ENCODE results near the gene SSPN. TPM values are rescaled to one million over a fixed set of nuclear protein-coding genes. Genes with fewer than 3 reads are reported as not detected.
A peak's percentile ranks its signal among the peaks of the same experiment; 100 is the strongest.

The SSPN gene
- total RNA-seq, 2 experiments from 2014 or later = not detected

DNA sequence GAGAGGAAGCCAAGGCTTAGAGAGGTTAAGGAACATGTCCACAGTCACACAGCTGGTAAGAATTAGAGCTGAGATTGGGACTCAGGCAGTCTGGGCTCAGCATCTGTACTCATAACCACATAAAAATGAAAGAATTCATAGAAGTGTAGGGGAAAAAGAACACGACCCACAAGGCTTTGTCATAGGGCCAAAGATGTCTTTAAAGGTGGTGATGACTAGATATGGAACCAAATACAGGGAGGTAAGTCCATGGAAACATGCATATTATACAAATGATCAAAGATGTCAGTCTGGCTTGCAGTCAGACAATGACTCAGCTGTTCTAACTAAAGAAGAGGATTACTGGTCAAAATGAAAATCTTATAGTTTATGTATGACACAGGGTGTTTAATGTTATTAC, 7.2 kb upstream of the SSPN start:
- Mint-ChIP-seq H3K4me1 (peaks cover 7% of the 10 kb centered on the region), H3K36me3 (ENCODE audit: low read depth) (no peaks in the 10 kb centered on the region), H3K9me3 (ENCODE audit: low read depth) (no peaks in the 10 kb centered on the region), H3K4me3 (no peak overlapping the region), H3K27ac (no peak overlapping the region), H3K27me3 (peaks cover 22% of the 10 kb centered on the region)
- ATAC-seq = peak; percentile 92
- no peak for DNase-seq
- ChIA-PET POLR2A (no interaction called here), CTCF (interaction anchor here (0.6 kb wide), 1 partner anchor 88 kb away, joined by 3 read pairs; no protein-coding TSS in a partner anchor)
- intact Hi-C loops (cut with DNase I, micrococcal nuclease) = no loop called here

DNA sequence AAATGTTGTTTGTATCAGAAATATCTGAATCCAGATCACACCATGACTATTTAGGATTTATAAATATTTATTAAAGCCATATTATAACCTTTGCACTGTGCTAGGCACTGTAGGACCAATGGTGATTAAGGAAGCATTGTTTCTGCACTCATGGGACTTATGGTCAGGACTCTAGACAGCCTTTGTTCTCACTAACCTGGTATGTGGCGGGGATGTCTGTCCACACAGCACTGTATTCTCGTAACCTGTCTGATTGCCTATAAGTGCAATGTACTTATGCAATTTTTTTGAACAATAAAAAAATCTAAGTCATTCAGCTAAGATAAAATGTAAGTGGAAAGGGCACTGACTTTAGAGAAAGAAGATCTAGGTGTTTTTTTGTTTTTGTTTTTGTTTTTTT, 6.7 kb upstream of the SSPN start:
- POLR2A ChIA-PET = no interaction called here
- H3K27me3 Mint-ChIP-seq = peaks cover 24% of the 10 kb centered on the region

DNA sequence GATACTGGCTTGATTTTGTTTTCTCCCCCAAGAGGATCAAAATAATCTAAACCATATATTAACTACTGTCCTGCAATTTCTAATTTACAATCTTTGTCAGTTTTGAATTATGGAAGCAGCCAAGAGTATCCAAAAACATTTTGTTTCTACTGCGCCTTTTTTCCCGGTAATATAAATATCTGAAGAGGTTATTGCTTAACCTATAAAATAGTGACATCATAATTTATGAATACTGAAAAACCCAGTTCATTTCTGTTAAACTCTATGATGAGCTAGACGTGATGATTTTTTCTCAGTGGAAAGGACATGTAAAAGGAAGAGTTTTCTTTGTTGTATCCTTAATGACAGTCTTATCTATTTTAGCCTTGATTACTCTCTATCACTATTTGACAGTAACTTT, 3.2 kb upstream of the SSPN start:
- ChIA-PET CTCF (no interaction called here), POLR2A (no interaction called here)
- no peaks in the 10 kb centered on the region for H3K9me3 Mint-ChIP-seq (ENCODE audit: low read depth)
- H3K4me3 Mint-ChIP-seq = no peak overlapping the region
- ATAC-seq (no peak), DNase-seq (no peak)
- peaks cover 13% of the 10 kb centered on the region for H3K4me1 Mint-ChIP-seq
- intact Hi-C loops (cut with DNase I, micrococcal nuclease) = no loop called here
- no peak overlapping the region for H3K27ac Mint-ChIP-seq
- H3K27me3 Mint-ChIP-seq = peaks cover 44% of the 10 kb centered on the region
- H3K36me3 Mint-ChIP-seq (ENCODE audit: low read depth) = no peaks in the 10 kb centered on the region

More for the DNA sequence above, 6.7 kb upstream of the SSPN start:
- H3K27ac Mint-ChIP-seq = no peak overlapping the region
- H3K4me3 Mint-ChIP-seq = no peak overlapping the region
- ATAC-seq (no peak), DNase-seq (no peak)
- CTCF ChIA-PET = interaction anchor here (0.6 kb wide), 1 partner anchor 89 kb away, joined by 3 read pairs; no protein-coding TSS in a partner anchor
- H3K4me1 Mint-ChIP-seq = peaks cover 7% of the 10 kb centered on the region
- H3K36me3 Mint-ChIP-seq (ENCODE audit: low read depth) = no peaks in the 10 kb centered on the region
- intact Hi-C loops (cut with DNase I, micrococcal nuclease) = no loop called here
- H3K9me3 Mint-ChIP-seq (ENCODE audit: low read depth) = no peaks in the 10 kb centered on the region

DNA sequence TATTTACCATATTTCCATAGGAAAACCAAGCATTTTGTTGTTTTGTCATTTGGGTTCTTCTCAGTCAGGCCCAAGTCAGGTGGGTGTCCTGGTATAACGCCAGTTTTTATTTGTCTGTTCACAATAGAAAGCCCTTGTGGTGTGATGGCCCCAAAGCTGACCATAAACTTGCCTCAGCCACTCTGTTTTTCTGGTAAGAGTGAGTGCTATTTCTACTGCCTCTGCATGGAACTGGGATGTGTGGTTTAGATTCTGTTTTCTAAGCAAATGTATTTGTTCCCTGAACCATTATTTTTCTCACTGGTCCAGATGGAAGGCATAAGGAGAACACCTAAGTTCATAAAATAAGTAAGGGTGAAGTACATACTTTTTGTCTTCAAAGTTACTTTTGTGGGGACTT, 1.8 kb upstream of the SSPN start:
- no peak for ATAC-seq
- Mint-ChIP-seq H3K4me3 (no peak overlapping the region), H3K27me3 (peaks cover 48% of the 10 kb centered on the region), H3K36me3 (ENCODE audit: low read depth) (no peaks in the 10 kb centered on the region), H3K4me1 (peaks cover 6% of the 10 kb centered on the region), H3K27ac (no peak overlapping the region), H3K9me3 (ENCODE audit: low read depth) (no peaks in the 10 kb centered on the region)
- CTCF ChIA-PET = no interaction called here
- no peak for DNase-seq
- POLR2A ChIA-PET = no interaction called here
- intact Hi-C loops (cut with DNase I, micrococcal nuclease) = no loop called here

DNA sequence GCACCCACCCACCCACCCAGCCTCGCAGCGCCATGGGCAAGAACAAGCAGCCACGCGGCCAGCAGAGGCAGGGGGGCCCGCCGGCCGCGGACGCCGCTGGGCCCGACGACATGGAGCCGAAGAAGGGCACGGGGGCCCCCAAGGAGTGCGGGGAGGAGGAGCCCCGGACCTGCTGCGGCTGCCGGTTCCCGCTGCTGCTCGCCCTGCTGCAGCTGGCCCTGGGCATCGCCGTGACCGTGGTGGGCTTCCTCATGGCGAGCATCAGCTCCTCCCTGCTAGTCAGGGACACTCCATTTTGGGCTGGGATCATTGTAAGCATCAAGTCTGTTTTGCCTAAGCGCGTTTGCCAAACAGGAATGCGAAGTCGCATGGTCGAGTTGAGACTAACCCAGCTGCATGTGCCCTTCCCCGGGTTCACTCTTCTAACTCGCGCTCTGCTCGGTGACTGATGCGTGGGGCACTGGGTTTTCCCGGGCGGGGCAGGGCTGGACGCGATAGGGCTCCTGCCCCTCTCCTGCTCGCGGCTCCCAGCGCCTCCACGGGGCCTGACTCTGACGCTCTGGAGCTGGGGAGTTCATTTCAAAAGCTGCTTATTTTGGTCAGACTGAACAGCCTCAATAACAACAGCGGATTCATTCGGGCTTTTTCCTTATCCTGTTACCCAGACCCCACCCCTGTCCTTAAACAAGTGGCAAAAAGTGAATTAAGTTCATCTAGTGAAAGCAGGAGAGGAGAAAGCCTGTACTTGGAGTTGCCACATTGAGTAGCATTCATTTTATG, 458 bp downstream of the SSPN start:
- Mint-ChIP-seq H3K27me3 (peaks cover 42% of the 10 kb centered on the region), H3K4me1 (peaks cover 6% of the 10 kb centered on the region), H3K36me3 (ENCODE audit: low read depth) (no peaks in the 10 kb centered on the region), H3K27ac (no peak overlapping the region), H3K4me3 (peak overlapping the region; percentile 63), H3K9me3 (ENCODE audit: low read depth) (no peaks in the 10 kb centered on the region)
- intact Hi-C loops (cut with DNase I, micrococcal nuclease) = loop anchor here in 1 of 2 experiments (1.0 kb wide), 1 partner anchor 71 kb away; the partner anchor contains the start of gene BHLHE41
- CTCF ChIA-PET = no interaction called here
- POLR2A ChIA-PET = no interaction called here
- ATAC-seq (no peak), DNase-seq (peak; percentile 20)

DNA sequence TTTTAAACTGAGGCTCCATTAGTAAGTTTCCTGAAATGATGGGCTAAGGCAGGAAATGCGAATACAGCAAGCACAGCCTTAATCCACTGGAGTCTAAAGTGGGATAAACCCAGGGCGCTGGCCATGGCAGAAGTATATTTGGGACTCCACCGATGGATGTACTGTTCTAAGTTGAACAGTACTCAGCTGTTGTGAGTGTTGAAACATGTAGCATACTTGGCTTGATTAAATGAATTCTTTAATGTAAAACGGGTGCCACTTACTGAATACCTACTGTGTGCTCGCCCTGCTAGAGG, 996 bp downstream of the SSPN start:
- Mint-ChIP-seq H3K27me3 (peaks cover 40% of the 10 kb centered on the region), H3K9me3 (ENCODE audit: low read depth) (no peaks in the 10 kb centered on the region), H3K4me1 (peaks cover 6% of the 10 kb centered on the region), H3K27ac (no peak overlapping the region), H3K4me3 (peak overlapping the region; percentile 63), H3K36me3 (ENCODE audit: low read depth) (no peaks in the 10 kb centered on the region)
- ChIA-PET POLR2A (no interaction called here), CTCF (no interaction called here)
- no peak for DNase-seq
- intact Hi-C loops (cut with DNase I, micrococcal nuclease) = no loop called here
- ATAC-seq = no peak

DNA sequence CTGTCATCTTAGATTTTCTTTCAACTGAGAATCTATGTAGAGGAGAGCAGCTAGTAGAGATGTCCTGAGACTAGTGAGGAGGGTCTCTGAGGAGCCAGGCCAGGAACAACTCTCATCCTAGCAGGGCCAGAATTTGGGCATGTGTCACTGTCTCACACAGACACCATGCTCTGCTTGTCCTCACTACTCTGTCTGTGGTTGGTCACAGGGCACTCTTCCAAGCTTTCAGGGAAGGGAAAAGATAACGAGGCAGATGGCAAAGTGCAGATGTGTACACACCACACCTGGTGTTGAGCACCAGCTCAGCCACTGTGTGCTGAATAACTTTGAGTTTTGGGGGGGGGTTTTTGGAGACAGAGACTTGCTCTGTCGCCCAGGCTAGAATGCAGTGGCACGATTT, 2.5 kb downstream of the SSPN start:
- no peak for DNase-seq
- Mint-ChIP-seq H3K27me3 (peaks cover 40% of the 10 kb centered on the region), H3K36me3 (ENCODE audit: low read depth) (no peaks in the 10 kb centered on the region), H3K27ac (no peak overlapping the region), H3K4me3 (no peak overlapping the region), H3K9me3 (ENCODE audit: low read depth) (no peaks in the 10 kb centered on the region), H3K4me1 (peaks cover 6% of the 10 kb centered on the region)
- intact Hi-C loops (cut with DNase I, micrococcal nuclease) = no loop called here
- no peak for ATAC-seq
- CTCF ChIA-PET = interaction anchor here (0.6 to 0.7 kb wide), 3 partner anchors 278 to 1352 kb away, joined by 3 to 7 read pairs (median 5); no protein-coding TSS in a partner anchor
- POLR2A ChIA-PET = no interaction called here

DNA sequence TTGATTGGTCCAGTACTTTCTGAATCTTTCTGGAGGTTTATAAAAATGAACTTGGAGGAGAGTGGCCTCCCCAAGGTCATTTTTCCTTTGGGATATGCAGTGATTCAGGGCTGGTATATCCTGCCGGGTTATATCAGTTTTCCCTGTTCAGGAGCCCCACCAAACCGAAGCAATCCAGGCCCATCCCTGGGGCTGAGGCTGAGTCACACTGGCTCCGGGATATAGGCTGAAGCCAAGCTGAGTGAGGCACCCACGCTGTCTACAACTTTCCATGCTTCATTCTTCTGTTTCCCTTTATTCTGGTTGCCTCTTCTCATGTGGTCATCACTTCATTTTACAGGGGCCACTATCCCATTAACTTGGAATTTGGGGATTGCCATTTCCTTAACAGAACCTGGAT, 3.4 kb downstream of the SSPN start:
- POLR2A ChIA-PET = no interaction called here
- intact Hi-C loops (cut with DNase I, micrococcal nuclease) = no loop called here
- ATAC-seq (no peak), DNase-seq (no peak)
- Mint-ChIP-seq H3K36me3 (ENCODE audit: low read depth) (no peaks in the 10 kb centered on the region), H3K27ac (no peak overlapping the region), H3K9me3 (ENCODE audit: low read depth) (no peaks in the 10 kb centered on the region), H3K27me3 (peaks cover 37% of the 10 kb centered on the region), H3K4me3 (no peak overlapping the region), H3K4me1 (peaks cover 6% of the 10 kb centered on the region)
- CTCF ChIA-PET = interaction anchor here (0.7 kb wide), 1 partner anchor 277 kb away, joined by 3 read pairs; no protein-coding TSS in a partner anchor

DNA sequence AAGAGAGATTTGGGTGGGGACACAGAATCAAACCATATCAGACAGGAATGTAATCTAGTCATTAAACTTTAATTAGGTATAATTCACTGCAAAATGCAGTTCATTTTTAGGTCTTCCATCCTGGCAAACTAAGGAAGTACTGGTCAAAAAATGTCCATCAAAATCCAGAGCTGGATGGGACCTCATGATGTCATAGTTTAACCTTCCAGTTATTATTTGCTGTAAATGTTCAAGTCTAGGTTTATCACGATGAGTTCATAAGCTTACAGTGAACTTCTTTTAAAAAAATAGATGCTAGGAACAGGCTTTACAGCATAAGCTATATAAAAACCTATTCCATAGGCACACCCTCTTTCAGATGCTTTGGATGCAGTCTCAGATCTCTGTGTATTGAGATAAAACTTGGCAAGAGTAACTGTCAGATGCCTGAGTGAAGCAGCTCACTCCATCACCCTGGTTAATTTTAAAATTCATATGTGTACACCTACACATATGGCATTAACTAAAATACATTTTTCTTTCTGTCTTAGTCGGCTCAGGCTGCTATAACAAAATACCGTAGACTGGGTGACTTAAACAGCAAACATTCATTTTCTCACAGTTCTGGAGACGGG, 7.9 kb downstream of the SSPN start:
- ChIA-PET POLR2A (no interaction called here), CTCF (no interaction called here)
- Mint-ChIP-seq H3K27ac (no peak overlapping the region), H3K9me3 (ENCODE audit: low read depth) (no peaks in the 10 kb centered on the region), H3K4me1 (no peaks in the 10 kb centered on the region), H3K4me3 (no peak overlapping the region), H3K36me3 (ENCODE audit: low read depth) (no peaks in the 10 kb centered on the region), H3K27me3 (peaks cover 12% of the 10 kb centered on the region)
- intact Hi-C loops (cut with DNase I, micrococcal nuclease) = no loop called here
- no peak for ATAC-seq
- DNase-seq = no peak

DNA sequence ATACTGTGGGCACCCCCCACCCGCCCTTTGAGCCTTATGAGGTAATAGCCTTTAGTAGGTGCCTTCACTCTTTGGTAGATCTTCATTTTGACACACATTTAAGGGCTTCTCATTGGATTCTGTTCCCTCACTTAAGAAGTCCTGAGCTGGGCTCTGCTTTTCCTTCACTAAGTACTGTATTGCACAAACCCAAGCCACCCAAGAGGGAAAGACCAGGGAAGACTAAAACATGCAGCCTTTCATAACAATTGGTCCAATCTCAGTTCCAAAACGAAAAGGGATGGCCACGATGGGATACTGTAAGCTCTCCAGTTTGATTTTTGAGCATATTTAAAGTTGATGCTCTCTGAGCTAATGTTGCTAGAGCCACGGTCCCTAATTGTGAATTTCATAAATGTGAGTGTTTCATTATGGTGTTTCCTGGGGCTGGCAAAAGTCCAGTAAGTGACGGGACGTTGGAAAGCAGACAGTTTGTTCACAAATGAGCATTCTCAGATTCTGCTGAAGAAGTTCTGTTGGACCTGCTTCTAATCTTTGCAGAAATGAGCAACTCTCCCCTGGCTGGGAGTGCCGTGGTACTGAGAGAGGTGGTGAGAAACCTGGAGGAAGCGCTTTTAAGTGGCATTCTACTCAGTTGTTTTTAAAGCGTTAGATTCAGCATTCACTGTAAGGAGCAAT, 9.4 kb downstream of the SSPN start:
- CTCF ChIA-PET = interaction anchor here (0.6 kb wide), 1 partner anchor 460 kb away, joined by 3 read pairs; no protein-coding TSS in a partner anchor
- H3K9me3 Mint-ChIP-seq (ENCODE audit: low read depth) = no peaks in the 10 kb centered on the region
- POLR2A ChIA-PET = no interaction called here
- ATAC-seq = no peak
- peaks cover 16% of the 10 kb centered on the region for H3K27me3 Mint-ChIP-seq
- intact Hi-C loops (cut with DNase I, micrococcal nuclease) = no loop called here
- no peaks in the 10 kb centered on the region for H3K36me3 Mint-ChIP-seq (ENCODE audit: low read depth)
- H3K4me3 Mint-ChIP-seq = no peak overlapping the region
- no peaks in the 10 kb centered on the region for H3K4me1 Mint-ChIP-seq
- H3K27ac Mint-ChIP-seq = no peak overlapping the region
- DNase-seq = no peak

DNA sequence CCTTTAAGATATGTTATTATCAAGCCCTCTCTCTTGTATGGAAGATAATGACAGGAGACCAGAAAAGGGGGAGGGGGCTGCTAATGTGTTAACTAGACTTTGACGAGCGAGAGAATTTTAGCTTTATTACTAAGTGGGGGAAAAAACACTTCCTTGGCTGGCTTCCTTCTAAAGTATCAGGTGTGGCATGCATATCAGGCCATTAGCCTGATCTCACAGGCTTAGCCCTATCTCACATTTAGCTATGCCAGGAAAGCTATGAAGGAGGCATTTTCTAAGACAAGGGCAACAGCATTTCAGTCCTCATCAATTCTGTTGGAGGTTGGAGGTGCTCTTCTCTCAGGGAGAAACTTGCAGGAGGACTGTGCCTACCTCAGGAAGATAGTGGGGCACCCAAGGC, 9.9 kb downstream of the SSPN start:
- H3K4me3 Mint-ChIP-seq = no peak overlapping the region
- peaks cover 17% of the 10 kb centered on the region for H3K27me3 Mint-ChIP-seq
- intact Hi-C loops (cut with DNase I, micrococcal nuclease) = no loop called here
- ChIA-PET POLR2A (no interaction called here), CTCF (interaction anchor here (0.6 kb wide), 1 partner anchor 461 kb away, joined by 3 read pairs; no protein-coding TSS in a partner anchor)
- no peaks in the 10 kb centered on the region for H3K4me1 Mint-ChIP-seq
- no peak overlapping the region for H3K27ac Mint-ChIP-seq
- ATAC-seq (no peak), DNase-seq (no peak)
- H3K36me3 Mint-ChIP-seq (ENCODE audit: low read depth) = no peaks in the 10 kb centered on the region
- H3K9me3 Mint-ChIP-seq (ENCODE audit: low read depth) = no peaks in the 10 kb centered on the region

DNA sequence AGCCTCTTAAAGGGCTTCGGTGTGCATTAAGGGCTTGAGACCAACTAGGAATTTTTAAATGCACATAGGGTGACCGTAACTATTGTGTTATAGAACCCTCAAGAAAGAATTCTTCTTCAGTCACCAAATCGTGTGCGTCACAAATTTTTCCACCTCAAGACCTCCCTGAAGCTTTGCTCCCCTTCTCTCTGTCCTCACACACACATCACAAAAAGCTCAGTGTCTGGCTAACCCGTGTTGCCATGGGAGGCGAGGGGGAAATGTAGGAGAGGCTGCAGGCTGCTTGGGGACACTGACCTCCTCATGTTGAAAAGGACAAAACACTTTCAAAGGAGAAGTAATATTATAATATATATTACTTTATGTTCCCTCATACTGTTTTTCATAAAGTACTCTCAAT, 10.6 kb downstream of the SSPN start:
- intact Hi-C loops (cut with DNase I, micrococcal nuclease) = no loop called here

More for the DNA sequence above, 10.6 kb downstream of the SSPN start:
- no peak for ATAC-seq
- CTCF ChIA-PET = no interaction called here
- H3K27ac Mint-ChIP-seq = no peak overlapping the region
- POLR2A ChIA-PET = no interaction called here
- H3K9me3 Mint-ChIP-seq (ENCODE audit: low read depth) = no peaks in the 10 kb centered on the region
- H3K36me3 Mint-ChIP-seq (ENCODE audit: low read depth) = no peaks in the 10 kb centered on the region
- H3K4me1 Mint-ChIP-seq = no peaks in the 10 kb centered on the region
- H3K27me3 Mint-ChIP-seq = peaks cover 19% of the 10 kb centered on the region
- DNase-seq = no peak
- H3K4me3 Mint-ChIP-seq = no peak overlapping the region

All from activated CD4-positive, alpha-beta T cell treated with anti-CD3 and anti-CD28 coated beads for 36 hours (primary cell).